Effector memory CD4-positive, alpha-beta T cell (primary cell): Measurements from ENCODE around the gene ZFP69B.

Experiments used
- DNase-seq, 3 donors: peaks; one replicate each; pipeline ENCODE4 v3.0.0-alpha.2; 2020
- H3K27ac ChIP-seq: 2 replicates; pipeline ENCODE4 v1.7.0; 2013; ENCODE audit warnings: mild to moderate bottlenecking, low read length, moderate library complexity; ENCODE audit not compliant: insufficient read depth, poor library complexity, severe bottlenecking
- H3K27me3 ChIP-seq: replicated peaks from 2 replicates; pipeline ENCODE4 v1.7.0; 2013; ENCODE audit warnings: mild to moderate bottlenecking, low read length; ENCODE audit not compliant: insufficient read depth, control insufficient read depth, poor library complexity, severe bottlenecking
- H3K36me3 ChIP-seq: 2 replicates; pipeline ENCODE4 v1.7.0; 2013; ENCODE audit warnings: mild to moderate bottlenecking, low read length, moderate library complexity; ENCODE audit not compliant: control insufficient read depth, insufficient read depth
- H3K4me1 ChIP-seq: 2 replicates; pipeline ENCODE4 v1.7.0; 2013; ENCODE audit warnings: low read length, mild to moderate bottlenecking; ENCODE audit not compliant: control insufficient read depth, insufficient read depth, poor library complexity, severe bottlenecking
- H3K4me3 ChIP-seq: 2 replicates; pipeline ENCODE4 v1.7.0; 2013; ENCODE audit warnings: low read length, low read depth, mild to moderate bottlenecking; ENCODE audit not compliant: insufficient read depth, poor library complexity, severe bottlenecking
- H3K9me3 ChIP-seq: 2 replicates; pipeline ENCODE4 v1.7.0; 2013; ENCODE audit warnings: mild to moderate bottlenecking, low read length, moderate library complexity; ENCODE audit not compliant: control insufficient read depth

The ZFP69B gene

DNA sequence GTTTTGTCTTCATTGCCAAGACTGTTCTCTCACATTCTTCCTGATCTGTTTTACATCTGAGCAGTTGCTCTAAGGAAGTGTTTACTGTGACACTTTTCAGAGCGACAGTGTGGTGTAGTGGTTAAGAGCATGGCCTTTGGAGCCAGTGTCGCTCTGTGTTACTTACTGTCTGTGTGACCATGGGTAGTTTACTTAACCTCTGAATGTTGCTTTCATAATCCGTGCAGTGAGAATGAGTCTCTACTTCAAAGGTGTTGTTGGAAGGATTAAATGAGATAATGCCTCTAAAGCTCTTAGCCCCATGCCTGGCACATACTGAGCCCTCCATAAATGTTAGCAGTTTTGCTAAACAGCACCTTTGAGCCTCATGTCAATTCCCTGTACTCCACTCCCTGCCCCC lies 35.9 kb upstream of the ZFP69B start:
- Histone ChIP-seq H3K27me3 (no peaks in the 10 kb centered on the region), H3K9me3 (no peaks in the 10 kb centered on the region), H3K27ac (no peak overlapping the region), H3K36me3 (peaks cover 84% of the 10 kb centered on the region), H3K4me1 (no peaks in the 10 kb centered on the region), H3K4me3 (no peak overlapping the region)
- DNase-seq: no peak

DNA sequence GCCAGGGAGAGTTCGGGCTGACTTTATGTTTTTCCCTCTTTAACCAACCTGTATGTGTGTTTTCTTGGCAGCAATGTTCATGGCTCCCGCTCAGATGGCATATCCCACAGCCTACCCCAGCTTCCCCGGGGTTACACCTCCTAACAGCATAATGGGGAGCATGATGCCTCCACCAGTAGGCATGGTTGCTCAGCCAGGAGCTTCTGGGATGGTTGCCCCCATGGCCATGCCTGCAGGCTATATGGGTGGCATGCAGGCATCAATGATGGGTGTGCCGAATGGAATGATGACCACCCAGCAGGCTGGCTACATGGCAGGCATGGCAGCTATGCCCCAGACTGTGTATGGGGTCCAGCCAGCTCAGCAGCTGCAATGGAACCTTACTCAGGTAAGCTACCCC lies 33.6 kb upstream of the ZFP69B start:
- Histone ChIP-seq H3K4me1 (no peaks in the 10 kb centered on the region), H3K27me3 (no peaks in the 10 kb centered on the region), H3K4me3 (no peak overlapping the region), H3K9me3 (no peaks in the 10 kb centered on the region), H3K27ac (no peak overlapping the region), H3K36me3 (peaks cover 83% of the 10 kb centered on the region)
- DNase-seq: no peak

DNA sequence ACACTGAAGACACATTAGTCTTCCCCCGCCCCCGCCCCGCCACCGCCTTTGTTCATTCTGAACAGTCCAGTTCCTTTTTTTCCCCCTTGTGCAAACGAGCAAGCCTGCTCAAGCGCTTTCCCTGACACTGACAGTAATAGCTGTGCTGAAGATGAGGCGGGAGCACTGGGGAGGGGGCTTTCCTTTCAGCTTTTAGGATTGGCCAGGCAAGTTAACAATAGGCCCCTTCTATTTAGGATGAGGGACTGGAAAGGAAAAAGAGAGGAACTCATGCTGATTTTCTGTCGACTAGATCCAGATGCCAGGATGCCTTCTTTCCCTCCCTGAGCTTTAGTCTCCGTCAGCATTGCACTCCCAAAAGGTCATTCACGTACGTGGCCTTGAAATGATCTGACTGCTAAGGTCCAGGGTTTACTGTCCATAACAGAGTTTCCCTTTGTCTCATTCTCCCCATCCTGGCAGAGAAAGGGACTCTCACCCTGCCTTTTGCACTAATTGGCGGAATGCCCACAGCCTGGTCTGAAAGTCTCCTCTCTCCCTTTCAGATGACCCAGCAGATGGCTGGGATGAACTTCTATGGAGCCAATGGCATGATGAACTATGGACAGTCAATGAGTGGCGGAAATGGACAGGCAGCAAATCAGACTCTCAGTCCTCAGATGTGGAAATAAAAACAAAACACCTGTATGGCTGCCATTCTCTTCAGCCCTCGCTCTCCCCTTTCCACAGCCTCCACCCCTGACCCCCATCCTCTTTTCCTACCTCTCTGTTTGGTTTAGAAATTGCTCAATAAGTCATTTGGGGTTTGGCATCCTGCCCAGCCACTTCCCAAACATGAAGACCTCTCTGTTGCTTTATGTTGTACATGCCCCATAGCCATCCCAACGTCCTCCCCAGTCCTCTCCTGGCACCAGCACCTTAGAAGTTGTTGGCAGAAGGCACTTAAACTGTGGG lies 28.6 kb upstream of the ZFP69B start:
- DNase-seq: no peak
- Histone ChIP-seq H3K27ac (no peak overlapping the region), H3K36me3 (peaks cover 57% of the 10 kb centered on the region), H3K4me3 (no peak overlapping the region), H3K4me1 (no peaks in the 10 kb centered on the region), H3K9me3 (no peaks in the 10 kb centered on the region), H3K27me3 (no peaks in the 10 kb centered on the region)

DNA sequence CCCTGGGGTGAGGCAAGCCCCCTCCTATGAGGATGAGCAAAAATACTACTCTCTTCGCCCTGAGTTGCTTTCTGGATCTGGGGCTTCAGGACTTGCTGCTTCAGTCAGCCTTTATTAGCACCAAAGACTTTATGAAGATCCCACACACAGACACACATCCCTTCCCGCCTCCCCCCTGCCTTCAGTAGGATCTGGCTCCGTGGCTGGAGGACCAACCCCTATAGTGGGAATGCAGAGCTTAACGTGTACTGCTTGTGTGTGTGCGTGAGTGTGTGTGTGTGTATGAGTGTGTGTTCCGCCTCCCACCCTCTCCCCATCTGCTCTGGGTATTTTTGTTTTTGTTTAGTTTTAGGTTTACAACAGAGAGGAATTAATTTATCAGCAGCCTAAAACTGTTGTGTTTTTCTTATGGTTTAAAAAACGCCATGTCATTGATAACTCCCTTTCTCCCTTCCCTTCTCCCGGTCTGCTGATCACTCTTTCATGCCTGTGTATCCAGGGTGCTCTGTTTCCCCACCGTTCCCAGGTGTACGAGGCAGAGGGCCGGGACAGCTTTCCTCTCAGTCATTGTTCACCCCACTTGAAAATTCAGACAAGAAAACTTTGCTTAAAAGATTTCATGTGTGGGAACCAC lies 27.5 kb upstream of the ZFP69B start:
- DNase-seq: no peak
- Histone ChIP-seq H3K4me3 (no peak overlapping the region), H3K27ac (no peak overlapping the region), H3K36me3 (peaks cover 47% of the 10 kb centered on the region), H3K9me3 (no peaks in the 10 kb centered on the region), H3K27me3 (no peaks in the 10 kb centered on the region), H3K4me1 (no peaks in the 10 kb centered on the region)

GRCh38 chr1:40423264-40423642 lies 27.0 kb upstream of the ZFP69B start:
- Histone ChIP-seq H3K27ac (no peak overlapping the region), H3K4me1 (no peaks in the 10 kb centered on the region), H3K36me3 (peaks cover 45% of the 10 kb centered on the region), H3K27me3 (no peaks in the 10 kb centered on the region), H3K9me3 (no peaks in the 10 kb centered on the region), H3K4me3 (no peak overlapping the region)
- no peak for DNase-seq

- Histone ChIP-seq H3K4me3 (no peak overlapping the region), H3K27me3 (no peaks in the 10 kb centered on the region), H3K27ac (no peak overlapping the region), H3K9me3 (no peaks in the 10 kb centered on the region), H3K4me1 (no peaks in the 10 kb centered on the region), H3K36me3 (peaks cover 39% of the 10 kb centered on the region)
- no peak for DNase-seq
These were observed 26.2 kb upstream of the ZFP69B start for GRCh38 chr1:40423951-40424618.

- Histone ChIP-seq H3K27me3 (no peaks in the 10 kb centered on the region), H3K4me3 (no peak overlapping the region), H3K27ac (no peak overlapping the region), H3K36me3 (peaks cover 31% of the 10 kb centered on the region), H3K9me3 (no peaks in the 10 kb centered on the region), H3K4me1 (no peaks in the 10 kb centered on the region)
- no peak for DNase-seq
These were observed 25.1 kb upstream of the ZFP69B start for GRCh38 chr1:40425198-40425597.

- Histone ChIP-seq H3K36me3 (no peaks in the 10 kb centered on the region), H3K4me1 (no peaks in the 10 kb centered on the region), H3K9me3 (no peaks in the 10 kb centered on the region), H3K4me3 (no peak overlapping the region), H3K27ac (no peak overlapping the region), H3K27me3 (no peaks in the 10 kb centered on the region)
- no peak for DNase-seq
These were observed 18.9 kb upstream of the ZFP69B start for GRCh38 chr1:40431385-40431784.

DNA sequence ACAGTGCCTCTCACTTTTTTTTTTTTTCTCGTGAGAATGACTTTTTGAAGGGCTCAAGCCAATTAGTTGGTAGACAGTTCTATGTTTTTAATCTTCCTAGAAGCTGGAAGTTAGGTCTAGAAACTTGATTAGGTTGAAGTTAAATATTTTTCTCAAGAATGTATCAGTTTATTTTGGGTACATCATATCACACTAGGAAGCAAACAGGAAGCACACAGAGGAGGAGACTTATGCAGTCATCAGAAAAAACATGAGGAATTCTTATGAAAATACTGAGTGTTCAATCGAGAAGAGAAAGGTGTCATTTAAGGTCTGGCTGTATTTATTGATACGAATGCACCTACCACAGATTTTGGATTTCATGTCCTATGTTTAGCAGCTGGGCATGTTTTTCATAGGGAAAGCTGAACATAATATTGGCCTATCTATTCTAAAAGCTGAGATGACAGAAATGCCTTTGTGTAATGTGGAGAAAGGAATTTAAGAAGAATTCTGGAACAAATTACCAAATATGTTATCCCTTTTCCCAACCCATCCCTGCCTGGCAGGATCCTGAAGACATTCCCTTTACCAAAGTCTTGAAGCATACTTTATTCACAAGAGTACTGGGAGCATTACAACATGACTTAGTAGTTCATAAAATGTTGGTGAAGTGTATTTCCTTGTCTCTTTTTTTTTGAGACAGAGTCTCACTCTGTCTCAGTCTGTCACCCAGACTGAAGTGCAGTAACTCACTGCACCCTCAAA lies 17.5 kb upstream of the ZFP69B start:
- no peak for DNase-seq

More for the DNA sequence above, 17.5 kb upstream of the ZFP69B start:
- Histone ChIP-seq H3K4me1 (no peaks in the 10 kb centered on the region), H3K9me3 (no peaks in the 10 kb centered on the region), H3K27me3 (no peaks in the 10 kb centered on the region), H3K27ac (no peak overlapping the region), H3K4me3 (no peak overlapping the region), H3K36me3 (no peaks in the 10 kb centered on the region)
